NCI-H82 (cell line): ENCODE data around the gene PHACTR4.
"Not testable (repeated sequence)": the region's sequence is repeated elsewhere in the genome, so short reads cannot be mapped to it uniquely, and the experiment has no call there.

ENCODE experiments used
- DNase-seq: peaks from one replicate; lab custom pipeline; 2025; lab: John Stamatoyannopoulos, UW

PHACTR4 gene

DNA sequence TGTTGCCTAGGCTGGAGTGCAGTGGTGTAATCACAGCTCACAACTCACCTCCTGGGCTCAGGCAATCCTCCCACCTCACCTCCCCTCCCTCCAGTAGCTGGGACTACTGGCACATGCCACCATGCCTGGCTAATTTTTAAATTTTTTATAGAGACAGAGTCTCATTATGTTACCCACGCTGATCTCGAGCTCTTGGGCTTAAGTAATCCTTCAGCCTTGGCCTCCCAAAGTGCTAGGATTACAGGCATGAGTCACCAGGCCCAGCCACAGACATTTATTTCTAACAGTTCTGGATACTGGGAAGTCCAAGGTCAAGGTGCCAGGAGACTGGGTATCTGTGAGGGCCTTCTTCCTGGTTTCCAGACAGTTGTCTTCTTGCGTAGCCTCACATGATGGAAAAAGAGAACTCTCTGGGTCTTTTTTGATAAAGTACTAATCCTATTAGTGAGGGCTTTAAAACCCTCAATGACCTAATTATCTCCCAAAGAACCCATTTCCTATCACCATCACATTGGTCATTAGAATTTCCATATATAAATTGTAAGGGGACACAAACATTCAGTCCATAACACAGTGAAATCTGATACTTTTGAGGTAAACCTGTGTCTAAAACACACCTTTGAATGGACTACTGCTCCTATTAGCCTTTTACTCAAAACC lies 67.9 kb downstream of the PHACTR4 start:
- DNase-seq, result peak; percentile 81

DNA sequence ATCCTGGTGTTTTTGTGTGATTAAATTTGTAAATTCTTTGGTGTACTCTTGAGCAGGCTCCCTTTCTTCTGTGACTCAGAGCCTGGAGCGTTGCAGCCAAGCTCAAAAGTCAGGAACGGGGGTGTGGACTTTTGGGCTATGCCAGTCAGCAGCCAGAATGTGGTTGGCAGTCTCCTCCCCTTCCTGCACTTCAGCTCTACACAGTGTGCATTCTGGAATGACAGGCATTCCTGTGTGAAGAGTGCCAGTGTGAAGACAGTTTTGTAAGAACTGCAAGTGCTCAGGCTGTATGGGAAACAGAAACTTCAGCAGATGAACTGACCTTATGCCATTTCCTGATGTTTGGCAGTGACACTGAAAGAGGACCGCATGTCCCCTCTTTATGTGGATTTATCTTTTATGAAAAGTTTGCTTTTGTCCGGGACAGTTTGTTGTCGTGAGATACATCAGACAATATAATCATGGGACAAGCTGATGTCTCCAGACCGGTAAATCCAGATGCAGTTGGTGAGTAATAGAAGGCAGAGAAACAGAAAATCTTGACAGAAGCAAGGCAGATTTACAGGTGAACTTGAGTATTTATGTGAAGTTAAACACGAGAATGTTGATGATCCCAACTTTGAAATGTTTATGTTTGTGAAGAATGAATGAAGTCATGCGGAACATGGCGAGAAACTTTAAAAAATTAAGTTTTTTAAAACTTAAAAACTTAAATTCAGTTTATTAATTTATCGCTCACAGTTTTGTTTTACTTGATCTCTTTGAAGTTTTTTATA lies 68.6 kb downstream of the PHACTR4 start:
- peak; percentile 57 for DNase-seq

DNA sequence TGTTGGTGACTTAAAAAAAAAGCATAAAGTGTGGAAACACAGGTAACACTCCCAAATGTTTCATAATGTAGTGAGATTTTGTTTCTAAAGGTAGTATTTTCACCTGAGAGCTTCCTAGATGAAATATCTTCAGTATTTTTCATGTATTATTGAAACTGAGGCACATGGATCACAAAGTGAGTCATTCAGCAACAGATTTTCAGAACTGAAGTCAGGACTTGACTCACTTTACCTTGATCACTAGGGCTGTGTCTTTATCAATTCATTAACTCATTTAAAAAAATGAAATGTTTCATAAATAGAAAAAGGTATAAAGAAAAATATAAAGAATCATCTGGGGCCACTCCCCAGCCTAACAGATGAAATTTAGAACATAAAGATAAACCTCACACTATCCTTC lies 69.8 kb downstream of the PHACTR4 start:
- DNase-seq, result no peak

DNA sequence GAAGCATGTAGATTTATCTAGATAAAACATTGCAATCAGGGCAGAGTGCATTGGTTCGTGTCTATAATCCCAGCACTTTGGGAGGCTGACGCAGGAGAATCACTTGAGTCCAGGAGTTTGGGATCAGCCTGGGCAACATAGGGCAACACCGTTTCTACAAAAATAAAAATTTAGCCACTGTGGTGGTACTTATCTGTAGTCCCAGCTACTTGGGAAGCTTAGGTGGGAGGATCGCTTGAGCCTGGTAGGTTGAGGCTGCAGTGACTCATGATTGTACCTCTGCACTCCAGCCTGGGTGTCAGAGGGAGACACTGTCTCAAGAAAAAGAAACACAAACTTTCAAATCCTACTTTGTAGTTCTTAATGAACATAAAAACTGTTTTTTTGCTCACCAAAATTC lies 72.1 kb downstream of the PHACTR4 start:
- DNase-seq, result no peak

DNA sequence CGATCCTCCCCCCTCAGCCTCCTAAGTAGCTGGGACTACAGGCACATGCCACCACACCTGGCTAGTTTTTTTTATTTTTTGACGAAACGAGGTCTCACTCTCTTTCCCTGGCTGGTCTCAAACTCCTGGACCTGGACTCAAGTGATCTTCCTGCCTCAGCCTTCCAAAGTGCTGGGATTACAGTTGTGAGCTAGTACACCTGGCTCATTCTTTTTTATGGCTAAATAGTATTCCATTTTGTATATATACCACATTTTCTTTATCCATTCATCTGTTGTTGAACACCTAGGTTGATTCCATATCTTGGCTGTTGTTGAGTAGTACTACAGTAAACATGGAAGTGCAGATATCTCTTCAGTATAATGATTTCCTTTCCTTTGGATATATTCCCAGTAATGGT lies 74.0 kb downstream of the PHACTR4 start:
- no peak for DNase-seq

DNA sequence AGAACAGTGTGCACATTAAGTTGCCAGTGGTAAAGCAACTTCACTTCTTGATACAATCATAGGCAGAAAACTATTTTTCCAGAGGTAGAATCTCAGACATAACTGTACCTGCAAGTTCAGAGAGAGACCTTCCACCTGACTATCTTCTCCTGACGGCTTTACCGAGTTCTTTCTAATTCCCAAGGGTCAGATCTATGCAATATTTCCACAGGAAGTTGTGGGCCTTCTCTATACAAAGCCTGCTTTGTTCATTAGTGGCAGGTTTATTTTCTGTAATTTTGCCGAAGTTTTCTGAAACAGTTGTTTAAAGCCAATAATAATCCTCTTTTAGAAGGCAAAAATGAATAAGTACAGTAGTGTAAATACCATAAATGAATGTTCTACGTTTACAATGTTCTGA lies 78.1 kb downstream of the PHACTR4 start:
- no peak for DNase-seq

DNA sequence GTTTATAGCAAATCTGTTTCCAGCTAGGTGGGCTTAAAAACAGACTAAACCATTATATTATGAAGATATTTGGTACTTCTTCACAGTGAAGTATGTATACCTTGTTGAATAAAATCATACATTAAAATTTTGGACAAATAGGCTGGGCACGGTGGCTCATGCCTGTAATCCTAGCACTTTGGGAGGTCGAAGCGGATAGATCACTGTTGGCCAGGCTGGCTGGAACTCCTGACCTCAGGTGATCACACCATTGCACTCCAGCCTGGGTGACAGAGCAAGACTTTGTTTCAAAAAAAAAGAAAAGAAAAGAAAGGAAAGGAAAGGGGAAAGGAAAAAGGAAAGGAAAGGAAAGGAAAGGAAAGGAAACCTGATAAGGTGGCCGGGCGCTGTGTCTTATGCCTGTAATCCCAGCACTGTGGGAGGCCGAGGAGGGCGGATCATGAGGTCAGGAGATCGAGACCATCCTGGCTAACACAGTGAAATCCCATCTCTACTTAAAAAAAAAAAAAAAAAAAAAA lies 78.6 kb downstream of the PHACTR4 start:
- not testable (repeated sequence) for DNase-seq

DNA sequence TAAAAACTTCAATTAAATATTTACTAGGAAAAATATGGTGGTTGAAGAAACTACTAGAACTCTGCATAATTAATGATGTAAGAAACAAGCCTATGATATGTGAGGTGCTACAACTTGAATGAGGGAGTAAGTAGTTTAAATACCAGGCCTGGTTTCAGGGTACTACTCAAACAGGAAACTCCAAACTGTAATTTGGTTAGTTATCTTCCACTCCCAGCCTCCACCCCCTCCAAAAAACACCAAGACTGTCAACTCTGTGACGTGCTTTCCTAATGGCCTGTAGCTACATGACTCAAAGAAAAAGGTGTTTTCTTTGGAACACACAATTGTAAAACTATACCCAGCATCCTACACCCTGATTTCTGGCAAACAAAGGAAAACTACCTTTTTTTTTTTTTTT lies 80.4 kb downstream of the PHACTR4 start:
- no peak for DNase-seq

DNA sequence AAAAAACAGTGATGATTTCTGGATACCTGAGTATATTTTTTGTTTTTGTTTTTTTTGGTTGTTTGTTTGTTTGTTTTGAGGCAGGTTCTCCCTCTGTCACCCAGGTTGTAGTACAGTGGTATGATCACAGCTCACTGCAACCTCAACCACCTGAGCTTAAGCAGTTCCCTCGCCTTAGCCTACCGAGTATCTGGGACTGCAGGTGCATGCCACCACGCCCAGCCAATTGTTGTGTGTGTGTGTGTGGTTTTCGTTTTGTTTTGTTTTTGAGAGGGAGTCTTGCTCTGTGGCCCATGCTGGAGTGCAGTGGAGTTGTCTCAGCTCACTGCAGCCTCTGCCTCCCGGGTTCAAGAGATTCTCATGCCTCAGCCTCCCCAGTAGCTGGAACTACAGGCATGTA lies 81.0 kb downstream of the PHACTR4 start:
- DNase-seq, result no peak

DNA sequence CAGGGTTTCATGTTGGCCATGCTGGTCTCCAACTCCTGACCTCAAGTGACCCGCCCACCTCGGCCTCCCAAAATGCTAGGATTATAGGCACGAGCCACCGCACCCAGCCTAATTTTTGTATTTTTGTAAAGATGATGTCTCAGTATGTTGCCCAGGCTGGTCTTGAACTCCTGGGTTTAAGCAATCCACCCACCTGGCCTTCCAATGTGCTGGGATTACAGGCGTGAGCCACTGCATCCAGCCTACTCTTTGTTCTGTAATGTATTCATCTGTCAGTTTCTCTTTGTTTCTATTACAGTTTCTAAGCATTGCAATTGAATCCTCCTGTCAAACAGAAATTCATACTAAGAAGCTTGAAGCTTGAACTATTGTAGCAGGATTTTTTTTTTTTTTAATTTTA lies 81.5 kb downstream of the PHACTR4 start:
- DNase-seq, result no peak

DNA sequence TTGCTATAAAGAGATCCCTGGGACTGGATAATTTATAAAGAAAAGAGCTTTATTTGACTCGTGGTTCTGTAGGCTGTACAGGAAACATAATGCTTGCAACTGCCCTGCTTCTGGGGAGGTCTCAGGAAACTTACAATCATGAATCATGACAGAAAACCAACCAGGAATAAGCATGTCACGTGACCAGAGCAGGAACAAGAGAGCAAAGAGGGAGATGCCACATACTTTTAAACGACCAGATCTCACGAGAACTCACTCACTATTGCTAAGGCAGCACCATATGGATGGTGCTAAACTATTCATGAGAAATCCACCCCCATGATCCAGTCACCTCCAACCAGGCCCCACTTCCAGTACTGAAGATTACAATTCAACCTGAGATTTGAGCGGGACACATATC lies 86.5 kb downstream of the PHACTR4 start:
- no peak for DNase-seq

DNA sequence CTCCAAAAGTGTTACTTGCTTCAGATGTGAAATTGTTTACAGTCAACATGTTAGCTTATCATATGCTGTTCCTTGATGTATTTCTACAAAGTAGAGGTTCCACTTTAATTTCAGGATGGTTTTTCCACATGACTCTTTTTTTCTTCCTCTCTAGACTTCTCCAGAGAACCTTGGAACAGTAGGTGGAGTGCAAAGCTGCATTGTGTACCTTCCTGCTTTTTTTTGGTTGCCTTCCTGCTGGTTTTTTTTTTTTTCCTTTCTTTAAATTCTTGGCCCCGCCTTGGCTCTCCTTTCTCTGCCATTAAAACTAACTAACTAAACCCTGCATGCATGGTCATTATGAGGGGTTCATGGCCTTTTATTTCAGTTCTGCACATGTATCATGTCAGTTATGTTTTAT lies 88.1 kb downstream of the PHACTR4 start:
- no peak for DNase-seq

DNA sequence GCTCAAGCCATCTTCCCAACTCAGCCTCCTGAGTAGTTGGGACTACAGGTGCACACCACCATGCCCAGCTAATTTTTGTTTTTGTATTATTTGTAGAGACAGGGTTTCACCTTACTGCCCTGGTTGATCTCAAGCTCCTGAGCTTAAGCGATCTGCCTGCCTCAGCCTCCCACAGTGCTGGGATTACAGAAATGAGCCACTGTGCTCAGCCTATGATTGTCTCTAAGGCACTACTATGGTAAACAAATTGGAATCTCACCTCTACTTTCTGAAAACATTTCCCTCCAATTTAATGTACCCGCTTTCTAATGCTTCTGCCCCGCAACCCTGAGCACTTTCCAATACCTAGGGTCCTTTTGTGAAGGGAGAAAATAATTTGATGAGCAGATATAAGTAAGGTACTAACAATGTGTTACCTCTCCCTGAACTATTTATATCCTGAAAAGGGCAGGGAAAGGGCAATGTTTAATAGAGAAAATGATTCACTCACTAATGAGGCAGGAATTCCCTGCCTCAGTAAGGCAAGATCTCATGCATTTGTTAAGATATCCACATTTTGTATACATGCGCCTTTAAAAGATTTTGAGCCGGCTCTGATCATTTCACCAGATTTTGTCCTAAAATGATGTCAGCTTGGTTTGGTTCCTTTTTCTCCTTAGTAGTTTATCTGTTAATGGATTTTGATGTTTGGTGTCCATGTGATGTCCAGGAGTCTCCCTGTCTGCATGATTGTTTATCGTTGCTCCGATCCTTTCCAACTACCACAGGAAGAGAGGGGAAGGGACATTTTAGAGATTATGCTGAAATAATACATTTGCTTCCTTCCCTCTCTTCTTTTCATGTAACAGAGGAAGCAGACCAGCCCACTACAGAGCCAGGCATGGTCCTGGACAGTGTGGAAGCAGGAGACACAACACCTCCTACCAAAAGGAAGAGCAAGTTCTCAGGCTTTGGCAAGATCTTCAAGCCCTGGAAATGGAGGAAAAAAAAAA lies 89.0 kb downstream of the PHACTR4 start:
- no peak for DNase-seq

DNA sequence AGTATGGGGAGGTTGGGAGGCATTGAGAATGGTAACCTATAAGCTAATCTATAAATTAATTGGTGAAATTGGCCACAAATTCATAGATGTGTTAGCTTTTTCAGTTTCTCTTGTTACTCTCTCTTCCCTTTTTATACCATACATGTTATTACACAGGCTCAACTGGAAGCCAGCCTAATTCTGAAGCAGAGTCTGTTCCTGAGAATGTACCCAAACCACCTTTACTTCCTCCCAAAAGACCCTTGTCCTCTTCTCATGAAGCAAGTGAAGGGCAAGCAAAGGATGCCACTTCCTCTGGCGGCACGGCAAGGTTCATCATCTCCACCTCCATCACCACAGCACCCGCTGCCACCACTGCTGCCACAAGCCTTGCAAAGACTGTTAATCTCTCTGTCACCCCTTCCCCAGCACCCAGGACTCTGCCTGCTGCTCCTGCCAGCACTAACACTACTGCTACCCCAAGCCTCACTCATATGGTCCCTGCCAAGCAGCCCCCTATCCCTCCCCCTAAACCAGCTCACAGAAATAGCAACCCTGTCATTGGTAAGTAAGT lies 96.8 kb downstream of the PHACTR4 start:
- no peak for DNase-seq

DNA sequence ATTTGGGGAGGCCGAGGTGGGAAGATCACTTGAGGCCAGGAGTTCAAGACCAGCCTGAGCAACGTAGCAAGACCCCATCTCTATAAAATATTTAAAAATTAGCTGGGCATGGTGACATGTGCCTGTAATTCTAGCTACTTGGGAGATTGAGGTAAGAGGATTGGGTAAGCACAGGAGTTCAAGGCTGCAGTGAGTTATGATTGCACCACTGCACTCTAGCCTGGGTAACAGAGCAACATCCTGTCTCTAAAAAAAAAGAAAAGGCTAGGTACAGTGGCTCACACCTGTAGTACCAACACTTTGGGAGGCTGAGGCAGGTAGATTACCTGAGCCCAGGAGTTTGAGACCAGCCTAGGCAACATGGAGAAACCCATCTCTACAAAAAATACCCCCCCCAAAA lies 100.6 kb downstream of the PHACTR4 start:
- no peak for DNase-seq

DNA sequence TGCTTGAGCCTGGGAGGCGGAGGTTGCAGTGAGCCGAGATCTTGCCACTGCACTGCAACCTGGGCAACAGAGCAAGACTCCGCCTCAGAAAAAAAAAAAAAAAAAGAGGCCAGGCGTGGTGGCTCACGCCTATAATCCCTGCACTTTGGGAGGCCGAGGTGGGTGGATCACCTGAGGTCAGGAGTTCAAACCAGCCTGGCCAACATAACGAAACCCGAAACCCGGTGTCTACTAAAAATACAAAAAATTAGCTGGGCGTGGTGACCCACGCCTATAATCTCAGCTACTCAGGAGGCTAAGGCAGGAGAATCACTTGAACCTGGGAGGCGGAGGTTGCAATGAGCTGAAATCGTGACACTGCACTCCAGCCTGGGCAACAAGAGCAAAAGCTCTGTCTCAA lies 110.0 kb downstream of the PHACTR4 start:
- DNase-seq, result not testable (repeated sequence)

DNA sequence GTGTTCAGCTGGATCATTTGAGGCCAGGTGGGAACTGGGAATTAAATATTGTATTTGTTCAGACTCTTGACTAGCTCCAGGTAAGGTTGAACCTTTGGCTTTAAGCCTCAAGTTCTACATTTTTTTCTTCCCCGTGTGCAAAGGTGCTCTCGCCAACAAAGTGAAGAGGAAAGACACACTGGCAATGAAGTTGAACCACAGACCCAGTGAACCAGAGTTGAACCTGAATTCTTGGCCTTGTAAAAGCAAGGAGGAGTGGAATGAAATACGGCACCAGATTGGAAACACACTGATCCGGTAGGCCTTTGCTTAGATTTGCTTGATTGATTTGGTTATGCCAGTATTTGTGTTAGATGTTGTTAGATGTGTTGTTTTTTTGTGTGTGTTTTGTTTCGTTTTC lies 110.8 kb downstream of the PHACTR4 start:
- DNase-seq, result no peak

DNA sequence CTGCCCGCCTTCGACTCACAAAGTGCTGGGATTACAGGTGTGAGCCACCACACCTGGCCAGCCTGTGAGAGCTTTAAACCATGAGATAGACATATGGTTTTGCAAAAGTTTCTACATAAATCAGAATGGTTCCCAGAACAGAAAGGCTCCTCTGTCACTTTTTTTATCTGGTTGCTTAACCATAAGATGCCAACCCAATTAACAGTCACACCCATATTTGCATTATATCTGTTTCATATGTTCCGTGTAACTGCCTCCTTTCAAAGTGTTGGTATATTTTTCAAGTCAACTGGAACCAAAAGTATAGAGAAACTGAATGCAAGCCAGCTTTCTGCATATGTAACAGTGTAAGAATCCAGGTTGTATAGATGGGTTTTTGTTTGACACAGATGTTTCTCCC lies 112.6 kb downstream of the PHACTR4 start:
- DNase-seq, result no peak

DNA sequence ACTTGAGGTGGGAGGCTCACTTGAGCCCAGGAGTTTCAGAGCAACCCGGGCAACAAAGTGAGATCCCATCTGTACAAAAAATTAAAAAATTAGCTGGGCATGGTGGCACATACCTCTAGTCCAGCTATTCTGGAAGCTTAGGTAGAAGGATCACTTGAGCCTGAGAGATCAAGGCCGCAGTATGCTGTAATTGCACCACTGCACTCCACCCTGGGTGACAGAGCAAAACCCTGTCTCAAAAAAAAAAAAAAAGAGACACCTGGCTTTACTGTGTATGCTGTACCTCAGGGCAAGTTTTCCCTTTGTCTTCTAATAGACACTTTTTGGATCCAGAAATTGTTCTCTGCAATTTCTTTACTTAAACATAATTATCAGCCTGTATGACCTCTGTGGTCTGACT lies 113.2 kb downstream of the PHACTR4 start:
- no peak for DNase-seq

DNA sequence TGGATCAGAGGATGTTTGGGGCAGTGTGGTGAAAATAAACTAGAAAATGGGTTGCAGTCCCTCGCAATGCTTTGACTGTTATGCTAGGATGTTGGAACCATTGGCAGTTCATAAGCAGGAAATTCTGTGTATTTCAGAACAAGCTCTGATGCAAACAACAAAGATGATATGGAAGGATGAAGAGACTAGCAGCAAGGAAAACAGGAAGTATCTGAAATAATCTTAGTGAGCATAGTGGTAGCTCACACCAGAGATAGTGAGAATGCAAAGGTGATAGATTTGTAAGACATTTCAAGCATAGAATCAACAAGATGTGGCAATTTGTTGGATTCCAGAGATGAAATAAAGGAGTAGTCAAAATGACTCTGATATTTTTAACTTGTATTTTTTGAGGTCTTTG lies 125.2 kb downstream of the PHACTR4 start:
- DNase-seq, result no peak

DNA sequence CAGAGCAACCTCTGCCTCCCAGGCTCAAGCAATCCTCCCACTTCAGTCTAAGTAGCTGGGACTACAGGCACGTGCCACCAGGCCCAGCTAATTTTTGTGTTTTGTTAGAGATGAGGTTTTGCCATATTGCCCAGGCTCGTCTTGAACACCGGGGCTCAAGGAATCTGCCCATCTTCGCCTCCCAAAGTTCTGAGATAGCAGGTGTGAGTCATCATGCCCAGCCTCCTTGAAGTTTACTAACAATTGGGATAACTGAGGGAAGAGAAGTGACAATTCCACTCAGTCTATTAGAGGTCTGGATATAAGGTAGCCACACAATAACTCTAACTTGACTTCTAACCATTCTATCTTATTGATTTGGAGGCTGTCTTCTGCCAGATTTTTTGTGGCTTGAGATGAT lies 130.0 kb downstream of the PHACTR4 start:
- no peak for DNase-seq

DNA sequence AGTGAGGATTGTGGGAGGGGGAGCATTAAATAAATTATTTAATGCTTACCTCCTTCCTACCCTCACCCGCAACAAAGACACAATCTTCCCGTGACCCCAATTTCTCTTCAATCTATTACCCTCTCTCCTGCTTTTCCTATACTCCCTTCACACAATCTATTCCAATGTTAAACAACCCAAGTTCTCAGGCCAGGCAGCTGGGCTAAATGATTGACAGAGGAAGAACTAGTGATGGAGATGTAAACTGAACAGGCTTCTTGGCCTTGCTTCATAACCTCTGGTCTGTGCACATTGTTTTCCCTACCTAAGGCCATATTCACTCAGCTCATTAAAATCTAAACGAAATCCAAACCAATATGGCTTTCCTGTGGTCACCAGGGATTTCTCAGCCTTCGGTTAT lies 132.4 kb downstream of the PHACTR4 start:
- DNase-seq, result no peak
